ENCODE measurements around the gene FAM222A.

The FAM222A gene

GRCh38 chr12:109744986-109745942 lies 31.6 kb downstream of the FAM222A start:
- Histone ChIP-seq H3K4me1 (ENCODE audit: control insufficient read depth in 1 of 2, insufficient read depth in 2 of 2, low read length in 2 of 2) (peaks cover 0 to 5% of the 10 kb centered on the region in 2 donors), H3K36me3 (ENCODE audit: control insufficient read depth in 1 of 2, insufficient read depth in 2 of 2, low read length in 2 of 2) (no peaks in the 10 kb centered on the region), H3K27me3 (ENCODE audit: low read depth, low read length) (no peaks in the 10 kb centered on the region), H3K27ac (ENCODE audit: low read length) (no peak overlapping the region), H3K9me3 (ENCODE audit: control insufficient read depth in 1 of 2, low read length in 2 of 2) (no peaks in the 10 kb centered on the region), H3K4me3 (ENCODE audit: low read depth in 1 of 2, low read length in 2 of 2) (no peak overlapping the region)

DNA sequence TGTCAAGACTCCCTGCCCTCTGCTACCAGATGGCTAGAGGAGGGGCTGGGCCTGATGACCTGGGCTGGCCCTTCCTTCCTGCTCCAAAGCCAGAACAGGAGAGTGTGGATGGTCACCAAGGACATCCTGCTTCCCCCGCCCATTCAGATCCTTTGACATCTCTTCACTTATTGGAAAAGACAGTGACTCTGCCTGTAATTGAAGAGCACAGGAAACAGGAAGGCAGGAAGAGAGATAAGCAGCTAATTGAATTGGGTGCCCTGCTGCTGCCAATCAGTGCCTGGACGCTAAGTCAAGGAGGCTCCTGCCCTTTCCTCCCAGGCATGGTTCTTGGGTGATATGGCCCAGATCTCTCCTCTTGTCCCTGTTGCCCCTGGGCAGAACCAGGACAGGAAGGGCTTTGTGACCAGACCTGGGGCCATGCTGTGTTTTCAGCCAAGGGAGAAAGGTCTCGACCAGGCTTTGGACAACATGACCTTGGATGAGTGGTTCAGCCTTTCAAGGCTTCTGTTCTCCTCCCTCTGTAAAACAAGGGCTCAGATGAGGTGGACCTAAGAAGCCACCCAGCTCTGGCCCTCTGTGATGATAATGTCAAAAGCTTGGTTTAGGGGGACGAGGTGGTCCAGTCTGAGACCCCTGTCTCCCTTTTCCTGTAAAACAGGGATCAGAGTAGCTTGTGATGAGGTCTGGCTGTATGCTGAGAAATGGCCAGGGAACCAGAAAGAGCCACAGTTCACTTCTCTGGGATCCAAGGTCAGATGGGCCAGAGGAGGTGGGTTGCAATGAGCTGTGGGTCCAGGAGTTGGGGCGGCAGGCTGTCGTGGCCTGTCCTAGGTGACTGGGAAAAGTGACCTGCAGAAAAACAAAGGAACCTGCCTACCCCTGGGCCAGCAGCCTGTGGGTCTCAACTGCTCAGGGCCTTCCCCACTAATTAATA lies 38.8 kb downstream of the FAM222A start:
- Histone ChIP-seq H3K4me3 (ENCODE audit: low read depth in 1 of 2, low read length in 2 of 2) (no peak overlapping the region), H3K27me3 (ENCODE audit: low read depth, low read length) (no peaks in the 10 kb centered on the region), H3K27ac (ENCODE audit: low read length) (no peak overlapping the region), H3K36me3 (ENCODE audit: control insufficient read depth in 1 of 2, insufficient read depth in 2 of 2, low read length in 2 of 2) (no peaks in the 10 kb centered on the region), H3K4me1 (ENCODE audit: control insufficient read depth in 1 of 2, insufficient read depth in 2 of 2, low read length in 2 of 2) (no peaks in the 10 kb centered on the region), H3K9me3 (ENCODE audit: control insufficient read depth in 1 of 2, low read length in 2 of 2) (peaks cover 0 to 4% of the 10 kb centered on the region in 2 donors)

DNA sequence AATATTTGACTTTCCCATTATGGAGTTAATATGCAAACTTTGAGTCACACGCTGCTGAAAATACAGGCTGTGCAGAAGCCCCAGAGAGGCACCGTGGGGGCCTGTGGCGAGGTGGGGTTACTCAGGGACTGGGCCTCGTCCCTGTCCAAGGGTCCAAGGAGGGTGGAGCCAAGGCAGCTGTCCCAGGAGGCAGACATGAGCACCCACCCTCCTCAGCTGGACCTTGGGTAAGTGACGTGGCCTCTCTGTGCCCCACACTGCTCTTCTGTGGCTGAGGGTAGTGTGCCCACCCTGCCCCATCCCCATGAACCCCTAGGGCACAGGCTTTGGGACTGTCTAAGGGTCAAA lies 39.4 kb downstream of the FAM222A start:
- no peaks in the 10 kb centered on the region for H3K27me3 ChIP-seq (ENCODE audit: low read depth, low read length)
- no peak overlapping the region for H3K4me3 ChIP-seq (ENCODE audit: low read depth in 1 of 2, low read length in 2 of 2)
- H3K4me1 ChIP-seq (ENCODE audit: control insufficient read depth in 1 of 2, insufficient read depth in 2 of 2, low read length in 2 of 2) = no peaks in the 10 kb centered on the region
- no peak overlapping the region for H3K27ac ChIP-seq (ENCODE audit: low read length)
- H3K36me3 ChIP-seq (ENCODE audit: control insufficient read depth in 1 of 2, insufficient read depth in 2 of 2, low read length in 2 of 2) = no peaks in the 10 kb centered on the region
- H3K9me3 ChIP-seq (ENCODE audit: control insufficient read depth in 1 of 2, low read length in 2 of 2) = peaks cover 0 to 4% of the 10 kb centered on the region in 2 donors

DNA sequence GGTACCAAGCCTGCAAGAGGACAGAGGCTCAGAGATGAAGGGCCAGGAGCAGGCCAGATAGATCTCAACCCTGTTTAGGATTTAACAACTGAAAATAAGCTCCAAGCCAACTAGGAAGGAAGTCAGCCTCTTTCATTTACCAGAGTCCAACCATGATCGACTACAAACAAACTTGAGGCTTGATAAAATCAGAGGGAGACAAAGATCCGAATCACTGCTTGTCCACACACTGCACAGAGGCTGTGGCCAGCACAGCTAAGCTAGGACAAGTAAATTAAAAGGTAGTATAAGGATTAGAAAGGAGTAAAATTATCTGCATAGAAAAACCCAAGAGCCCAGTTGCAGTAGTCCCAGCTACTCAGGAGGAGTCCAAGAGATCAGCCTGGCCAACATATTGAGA lies 40.3 kb downstream of the FAM222A start:
- H3K9me3 ChIP-seq (ENCODE audit: control insufficient read depth in 1 of 2, low read length in 2 of 2) = peaks cover 0 to 4% of the 10 kb centered on the region in 2 donors
- no peaks in the 10 kb centered on the region for H3K27me3 ChIP-seq (ENCODE audit: low read depth, low read length)
- no peaks in the 10 kb centered on the region for H3K36me3 ChIP-seq (ENCODE audit: control insufficient read depth in 1 of 2, insufficient read depth in 2 of 2, low read length in 2 of 2)
- H3K4me3 ChIP-seq (ENCODE audit: low read depth in 1 of 2, low read length in 2 of 2) = no peak overlapping the region
- H3K4me1 ChIP-seq (ENCODE audit: control insufficient read depth in 1 of 2, insufficient read depth in 2 of 2, low read length in 2 of 2) = peaks cover 0 to 6% of the 10 kb centered on the region in 2 donors
- no peak overlapping the region for H3K27ac ChIP-seq (ENCODE audit: low read length)

DNA sequence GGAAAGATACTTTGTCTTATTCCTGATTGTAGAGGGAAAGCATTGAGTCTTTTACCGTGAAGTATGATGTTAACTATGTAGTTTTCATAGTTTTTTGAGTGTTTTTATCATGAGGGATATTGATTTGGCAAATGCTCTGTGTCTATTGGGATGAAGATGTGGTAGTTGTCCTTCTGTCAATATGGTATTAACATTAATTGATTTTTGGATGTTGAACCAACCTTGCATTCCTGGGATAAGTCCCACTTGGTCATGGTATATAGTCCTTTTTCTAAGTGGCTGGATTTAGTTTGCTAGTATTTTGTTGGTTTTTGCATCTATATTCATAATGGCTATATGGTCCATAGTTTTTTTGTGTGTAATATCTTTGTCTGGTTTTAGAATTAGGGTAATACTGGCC lies 42.8 kb downstream of the FAM222A start:
- H3K36me3 ChIP-seq (ENCODE audit: control insufficient read depth in 1 of 2, insufficient read depth in 2 of 2, low read length in 2 of 2) = no peaks in the 10 kb centered on the region
- no peak overlapping the region for H3K4me3 ChIP-seq (ENCODE audit: low read depth in 1 of 2, low read length in 2 of 2)
- H3K27me3 ChIP-seq (ENCODE audit: low read depth, low read length) = no peaks in the 10 kb centered on the region
- H3K4me1 ChIP-seq (ENCODE audit: control insufficient read depth in 1 of 2, insufficient read depth in 2 of 2, low read length in 2 of 2) = peaks cover 0 to 30% of the 10 kb centered on the region in 2 donors
- H3K9me3 ChIP-seq (ENCODE audit: control insufficient read depth in 1 of 2, low read length in 2 of 2) = peaks cover 0 to 4% of the 10 kb centered on the region in 2 donors
- H3K27ac ChIP-seq (ENCODE audit: low read length) = no peak overlapping the region

- H3K27ac ChIP-seq (ENCODE audit: low read length) = no peak overlapping the region
- peaks cover 0 to 4% of the 10 kb centered on the region in 2 donors for H3K9me3 ChIP-seq (ENCODE audit: control insufficient read depth in 1 of 2, low read length in 2 of 2)
- no peak overlapping the region for H3K4me3 ChIP-seq (ENCODE audit: low read depth in 1 of 2, low read length in 2 of 2)
- H3K27me3 ChIP-seq (ENCODE audit: low read depth, low read length) = no peaks in the 10 kb centered on the region
- H3K4me1 ChIP-seq (ENCODE audit: control insufficient read depth in 1 of 2, insufficient read depth in 2 of 2, low read length in 2 of 2) = peaks cover 0 to 30% of the 10 kb centered on the region in 2 donors
- no peaks in the 10 kb centered on the region for H3K36me3 ChIP-seq (ENCODE audit: control insufficient read depth in 1 of 2, insufficient read depth in 2 of 2, low read length in 2 of 2)
These were observed 44.1 kb downstream of the FAM222A start for GRCh38 chr12:109757671-109758265.

- H3K27me3 ChIP-seq (ENCODE audit: low read depth, low read length) = no peaks in the 10 kb centered on the region
These were observed 45.1 kb downstream of the FAM222A start for GRCh38 chr12:109758426-109759420.

GRCh38 chr12:109759595-109759994 lies 46.0 kb downstream of the FAM222A start:
- Histone ChIP-seq H3K9me3 (ENCODE audit: control insufficient read depth in 1 of 2, low read length in 2 of 2) (peaks cover 0 to 9% of the 10 kb centered on the region in 2 donors), H3K36me3 (ENCODE audit: control insufficient read depth in 1 of 2, insufficient read depth in 2 of 2, low read length in 2 of 2) (no peaks in the 10 kb centered on the region), H3K27me3 (ENCODE audit: low read depth, low read length) (no peaks in the 10 kb centered on the region), H3K4me1 (ENCODE audit: control insufficient read depth in 1 of 2, insufficient read depth in 2 of 2, low read length in 2 of 2) (peaks cover 0 to 30% of the 10 kb centered on the region in 2 donors), H3K27ac (ENCODE audit: low read length) (no peak overlapping the region), H3K4me3 (ENCODE audit: low read depth in 1 of 2, low read length in 2 of 2) (no peak overlapping the region)

More at GRCh38 chr12:109758426-109759420, 45.1 kb downstream of the FAM222A start:
- peaks cover 0 to 9% of the 10 kb centered on the region in 2 donors for H3K9me3 ChIP-seq (ENCODE audit: control insufficient read depth in 1 of 2, low read length in 2 of 2)
- H3K36me3 ChIP-seq (ENCODE audit: control insufficient read depth in 1 of 2, insufficient read depth in 2 of 2, low read length in 2 of 2) = no peaks in the 10 kb centered on the region
- peaks cover 0 to 30% of the 10 kb centered on the region in 2 donors for H3K4me1 ChIP-seq (ENCODE audit: control insufficient read depth in 1 of 2, insufficient read depth in 2 of 2, low read length in 2 of 2)
- H3K27ac ChIP-seq (ENCODE audit: low read length) = no peak overlapping the region
- no peak overlapping the region for H3K4me3 ChIP-seq (ENCODE audit: low read depth in 1 of 2, low read length in 2 of 2)

GRCh38 chr12:109760031-109760929 lies 46.7 kb downstream of the FAM222A start:
- H3K9me3 ChIP-seq (ENCODE audit: control insufficient read depth in 1 of 2, low read length in 2 of 2) = peaks cover 0 to 9% of the 10 kb centered on the region in 2 donors
- H3K27ac ChIP-seq (ENCODE audit: low read length) = no peak overlapping the region
- H3K4me1 ChIP-seq (ENCODE audit: control insufficient read depth in 1 of 2, insufficient read depth in 2 of 2, low read length in 2 of 2) = peaks cover 0 to 30% of the 10 kb centered on the region in 2 donors
- no peak overlapping the region for H3K4me3 ChIP-seq (ENCODE audit: low read depth in 1 of 2, low read length in 2 of 2)
- no peaks in the 10 kb centered on the region for H3K27me3 ChIP-seq (ENCODE audit: low read depth, low read length)
- no peaks in the 10 kb centered on the region for H3K36me3 ChIP-seq (ENCODE audit: control insufficient read depth in 1 of 2, insufficient read depth in 2 of 2, low read length in 2 of 2)

All from muscle layer of duodenum (tissue), 2 donors.